ENCODE results near the gene TXNDC8. TPM values are rescaled to one million over a fixed set of nuclear protein-coding genes. Genes with fewer than 3 reads are reported as not detected.

TXNDC8 gene
- total and polyA plus RNA-seq, 2 experiments from 2014 or later, result not detected

- Histone ChIP-seq H3K9me3 (ENCODE audit: low read depth) (no peaks in the 10 kb centered on the region), H3K9me2 (replicated peaks; ENCODE audit: insufficient read depth) (no peaks in the 10 kb centered on the region)
Observed at GRCh38 chr9:110261632-110262031, 76.0 kb downstream of the TXNDC8 start.

DNA sequence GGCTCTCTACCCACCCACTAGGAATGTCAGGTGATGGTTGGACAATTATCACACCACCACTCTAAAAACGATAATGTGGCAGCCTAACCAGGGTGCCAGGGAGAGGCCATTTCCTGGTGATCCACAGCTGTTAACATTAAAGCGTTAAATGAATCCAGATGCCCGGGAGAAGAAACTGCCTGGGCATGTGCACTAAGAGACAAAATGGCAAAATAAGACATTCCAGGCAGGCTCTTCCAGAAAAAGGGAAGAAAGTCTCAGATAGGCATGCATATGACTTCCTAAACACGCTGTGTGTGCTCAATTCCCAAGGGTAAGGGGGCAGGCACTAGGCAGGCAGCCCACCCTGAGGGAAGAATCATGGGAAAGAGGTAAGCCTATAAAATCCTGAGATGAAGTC lies 76.8 kb downstream of the TXNDC8 start:
- Histone ChIP-seq H4K20me1 (ENCODE audit: insufficient read depth, poor library complexity, severe bottlenecking) (no peaks in the 10 kb centered on the region), H3K4me2 (peak overlapping the region; percentile 34), H3K79me2 (peaks cover 4% of the 10 kb centered on the region), H3K27ac (no peak overlapping the region), H3K9me3 (ENCODE audit: low read depth) (no peaks in the 10 kb centered on the region), H2AFZ (no peak overlapping the region), H3K4me1 (ENCODE audit: insufficient read depth) (peaks cover 13% of the 10 kb centered on the region), H3K27me3 (no peaks in the 10 kb centered on the region), H3K4me3 (no peak overlapping the region), H3K9me2 (replicated peaks; ENCODE audit: insufficient read depth) (no peaks in the 10 kb centered on the region), H3K36me3 (replicated peaks; ENCODE audit: insufficient read depth, low read depth) (no peaks in the 10 kb centered on the region)
- TF ChIP-seq EZH2 (IDR thresholded peaks at IDR 0.05; ENCODE audit: borderline replicate concordance), result no peak
- TF ChIP-seq EZH2phosphoT487 (IDR thresholded peaks at IDR 0.05; ENCODE audit: low read depth, severe bottlenecking, unreplicated experiment), result no peak
- no peak for TF ChIP-seq CTCF (IDR thresholded peaks at IDR 0.05; ENCODE audit: poor library complexity)
- WGBS (ENCODE audit: low lambda C conversion rate, missing lambda C conversion rate), result 40% methylated on average over 4 of the region's 4 CpGs
- DNase-seq (ENCODE audit: low spot score), result no peak

More at GRCh38 chr9:110261632-110262031, 76.0 kb downstream of the TXNDC8 start:
- peaks cover 13% of the 10 kb centered on the region for H3K4me1 ChIP-seq (ENCODE audit: insufficient read depth)
- peaks cover 2% of the 10 kb centered on the region for H3K79me2 ChIP-seq
- H3K27me3 ChIP-seq, result no peaks in the 10 kb centered on the region
- TF ChIP-seq EZH2 (IDR thresholded peaks at IDR 0.05; ENCODE audit: borderline replicate concordance) (no peak), CTCF (IDR thresholded peaks at IDR 0.05; ENCODE audit: poor library complexity) (no peak), EZH2phosphoT487 (IDR thresholded peaks at IDR 0.05; ENCODE audit: low read depth, severe bottlenecking, unreplicated experiment) (no peak)
- H3K27ac ChIP-seq, result no peak overlapping the region
- no peak for DNase-seq (ENCODE audit: low spot score)
- H2AFZ ChIP-seq, result no peak overlapping the region
- no peak overlapping the region for H3K4me2 ChIP-seq
- H3K4me3 ChIP-seq, result no peak overlapping the region
- no peaks in the 10 kb centered on the region for H3K36me3 ChIP-seq (replicated peaks; ENCODE audit: insufficient read depth, low read depth)
- H4K20me1 ChIP-seq (ENCODE audit: insufficient read depth, poor library complexity, severe bottlenecking), result no peaks in the 10 kb centered on the region
- 77% methylated on average over 5 of the region's 5 CpGs for WGBS (ENCODE audit: low lambda C conversion rate, missing lambda C conversion rate)

DNA sequence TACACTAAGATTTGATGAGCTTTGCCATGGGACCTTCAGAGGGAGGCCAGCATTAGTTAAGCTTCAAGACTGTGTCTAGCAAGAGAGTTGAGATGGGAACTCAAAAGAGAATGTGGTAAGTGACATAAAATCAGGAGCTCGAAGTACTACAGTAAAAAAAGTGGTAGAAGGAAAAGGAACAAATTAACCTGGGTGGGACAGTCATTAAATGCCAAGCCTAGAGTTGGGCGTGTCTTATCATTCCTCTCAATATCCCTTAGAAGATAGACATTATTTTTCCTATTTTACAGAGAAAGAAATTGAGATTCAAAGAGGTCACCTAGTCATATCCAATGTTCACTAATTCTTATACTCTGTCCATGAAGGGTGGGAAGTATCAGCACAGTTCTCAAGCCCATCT lies 78.1 kb downstream of the TXNDC8 start:
- TF ChIP-seq EZH2 (IDR thresholded peaks at IDR 0.05; ENCODE audit: borderline replicate concordance) (no peak), EZH2phosphoT487 (IDR thresholded peaks at IDR 0.05; ENCODE audit: low read depth, severe bottlenecking, unreplicated experiment) (no peak), CTCF (IDR thresholded peaks at IDR 0.05; ENCODE audit: poor library complexity) (no peak)
- H3K4me2 ChIP-seq, result no peak overlapping the region
- DNase-seq (ENCODE audit: low spot score), result no peak

DNA sequence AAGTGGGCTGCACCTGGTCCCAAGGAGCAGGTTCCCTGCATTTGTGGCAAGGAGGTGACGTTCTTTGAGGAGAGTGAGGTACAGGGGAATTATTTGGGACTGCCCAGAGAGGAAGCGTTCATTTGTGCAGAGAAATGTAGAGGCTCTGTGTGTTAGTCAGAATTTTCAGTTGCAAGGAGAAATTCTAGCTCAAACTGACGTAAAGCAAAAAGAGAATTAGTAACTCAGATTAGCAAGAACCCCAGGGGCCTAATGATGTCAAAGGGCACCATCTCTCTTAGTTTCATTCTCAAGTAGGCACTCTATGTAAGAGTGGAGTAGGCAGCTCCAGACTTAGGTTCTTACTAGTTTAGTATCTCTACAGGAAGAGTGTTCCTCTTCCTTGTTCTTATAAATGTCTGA lies 79.0 kb downstream of the TXNDC8 start:
- TF ChIP-seq EZH2phosphoT487 (IDR thresholded peaks at IDR 0.05; ENCODE audit: low read depth, severe bottlenecking, unreplicated experiment) (no peak), EZH2 (IDR thresholded peaks at IDR 0.05; ENCODE audit: borderline replicate concordance) (no peak), CTCF (IDR thresholded peaks at IDR 0.05; ENCODE audit: poor library complexity) (no peak)
- peaks cover 14% of the 10 kb centered on the region for H4K20me1 ChIP-seq (ENCODE audit: insufficient read depth, poor library complexity, severe bottlenecking)
- H3K27ac ChIP-seq, result no peak overlapping the region
- H2AFZ ChIP-seq, result no peak overlapping the region
- 90% methylated on average over 3 of the region's 3 CpGs for WGBS (ENCODE audit: low lambda C conversion rate, missing lambda C conversion rate)
- no peak overlapping the region for H3K4me2 ChIP-seq
- H3K4me1 ChIP-seq (ENCODE audit: insufficient read depth), result peaks cover 13% of the 10 kb centered on the region
- DNase-seq (ENCODE audit: low spot score), result no peak
- no peaks in the 10 kb centered on the region for H3K9me3 ChIP-seq (ENCODE audit: low read depth)
- H3K9me2 ChIP-seq (replicated peaks; ENCODE audit: insufficient read depth), result no peaks in the 10 kb centered on the region
- no peaks in the 10 kb centered on the region for H3K27me3 ChIP-seq
- H3K4me3 ChIP-seq, result no peak overlapping the region
- peaks cover 27% of the 10 kb centered on the region for H3K79me2 ChIP-seq
- H3K36me3 ChIP-seq (replicated peaks; ENCODE audit: insufficient read depth, low read depth), result no peaks in the 10 kb centered on the region

More for the DNA sequence above, 78.1 kb downstream of the TXNDC8 start:
- Histone ChIP-seq H3K9me3 (ENCODE audit: low read depth) (no peaks in the 10 kb centered on the region), H4K20me1 (ENCODE audit: insufficient read depth, poor library complexity, severe bottlenecking) (peaks cover 5% of the 10 kb centered on the region), H3K27me3 (no peaks in the 10 kb centered on the region), H3K79me2 (peaks cover 18% of the 10 kb centered on the region), H3K9me2 (replicated peaks; ENCODE audit: insufficient read depth) (no peaks in the 10 kb centered on the region), H3K4me3 (no peak overlapping the region), H3K36me3 (replicated peaks; ENCODE audit: insufficient read depth, low read depth) (no peaks in the 10 kb centered on the region), H3K4me1 (ENCODE audit: insufficient read depth) (peaks cover 13% of the 10 kb centered on the region), H3K27ac (no peak overlapping the region), H2AFZ (no peak overlapping the region)
- WGBS (ENCODE audit: low lambda C conversion rate, missing lambda C conversion rate), result 90% methylated on average over 2 of the region's 2 CpGs
